Measurements from ENCODE around the gene DDX27. TPM values are rescaled to one million over a fixed set of nuclear protein-coding genes. Genes with fewer than 3 reads are reported as not detected.
A peak's percentile ranks its signal among the peaks of the same experiment; 100 is the strongest.

The DDX27 gene
- total RNA-seq, 1 donor from 2014 or later: 30.5 TPM

- no peaks in the 10 kb centered on the region for H3K27me3 Mint-ChIP-seq (ENCODE audit: unreplicated experiment)
- peaks cover 97% of the 10 kb centered on the region for H3K36me3 Mint-ChIP-seq (ENCODE audit: unreplicated experiment)
- TF ChIP-seq, protein P1, sequence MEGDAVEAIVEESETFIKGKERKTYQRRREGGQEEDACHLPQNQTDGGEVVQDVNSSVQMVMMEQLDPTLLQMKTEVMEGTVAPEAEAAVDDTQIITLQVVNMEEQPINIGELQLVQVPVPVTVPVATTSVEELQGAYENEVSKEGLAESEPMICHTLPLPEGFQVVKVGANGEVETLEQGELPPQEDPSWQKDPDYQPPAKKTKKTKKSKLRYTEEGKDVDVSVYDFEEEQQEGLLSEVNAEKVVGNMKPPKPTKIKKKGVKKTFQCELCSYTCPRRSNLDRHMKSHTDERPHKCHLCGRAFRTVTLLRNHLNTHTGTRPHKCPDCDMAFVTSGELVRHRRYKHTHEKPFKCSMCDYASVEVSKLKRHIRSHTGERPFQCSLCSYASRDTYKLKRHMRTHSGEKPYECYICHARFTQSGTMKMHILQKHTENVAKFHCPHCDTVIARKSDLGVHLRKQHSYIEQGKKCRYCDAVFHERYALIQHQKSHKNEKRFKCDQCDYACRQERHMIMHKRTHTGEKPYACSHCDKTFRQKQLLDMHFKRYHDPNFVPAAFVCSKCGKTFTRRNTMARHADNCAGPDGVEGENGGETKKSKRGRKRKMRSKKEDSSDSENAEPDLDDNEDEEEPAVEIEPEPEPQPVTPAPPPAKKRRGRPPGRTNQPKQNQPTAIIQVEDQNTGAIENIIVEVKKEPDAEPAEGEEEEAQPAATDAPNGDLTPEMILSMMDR (IDR thresholded peaks at IDR 0.05): no peak
- H3K4me3 Mint-ChIP-seq (ENCODE audit: unreplicated experiment): no peak overlapping the region
- no peak for DNase-seq (ENCODE audit: extremely low spot score, unreplicated experiment)
- H3K4me1 Mint-ChIP-seq (ENCODE audit: unreplicated experiment): peaks cover 76% of the 10 kb centered on the region
- H3K27ac Mint-ChIP-seq (ENCODE audit: unreplicated experiment): peak overlapping the region; percentile 57
- H3K9me3 Mint-ChIP-seq (ENCODE audit: unreplicated experiment): peaks cover 12% of the 10 kb centered on the region
Observed at GRCh38 chr20:49285813-49286494, 66.7 kb downstream of the DDX27 start.

DNA sequence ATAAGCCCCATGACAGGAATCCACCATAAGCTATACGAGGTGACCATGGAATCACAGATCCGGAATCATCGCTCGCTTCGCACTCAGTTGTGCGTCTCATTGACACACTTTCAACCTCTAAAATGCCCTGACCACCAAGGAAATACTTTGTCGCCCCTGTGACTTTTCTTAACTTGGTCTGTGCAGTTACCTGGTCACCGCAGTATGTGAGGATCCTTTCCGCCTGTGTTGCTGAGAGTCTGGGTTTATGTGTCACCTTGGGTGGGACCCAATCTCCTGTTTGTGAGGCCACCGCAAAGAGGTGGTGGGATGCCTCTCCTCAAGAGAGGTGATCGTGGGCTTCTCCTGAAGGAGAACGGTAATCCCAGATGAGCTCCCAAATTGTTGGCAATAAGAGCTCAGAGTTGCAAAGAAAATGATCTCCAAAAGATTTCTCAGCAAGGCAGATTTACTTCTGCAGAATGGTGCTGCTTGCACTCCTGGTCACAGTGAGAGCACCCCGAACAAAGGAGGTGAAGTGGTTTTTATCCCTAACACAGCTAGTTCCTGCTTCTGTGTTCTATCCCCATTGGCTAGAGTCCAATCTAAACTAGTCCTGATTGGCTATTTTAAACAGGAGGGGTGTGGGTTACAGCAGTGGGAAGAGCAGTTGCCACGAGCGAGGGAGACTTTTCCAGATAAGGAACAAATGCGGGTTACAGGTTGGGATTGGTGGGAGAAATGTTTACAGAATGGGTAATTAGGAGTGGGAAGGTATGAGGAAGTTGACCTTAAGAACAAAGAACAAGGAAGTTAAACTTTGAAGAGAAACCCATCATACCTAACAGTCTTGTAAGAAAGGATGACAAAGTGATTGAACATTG, 67.7 kb downstream of the DDX27 start:
- Mint-ChIP-seq H3K4me1 (ENCODE audit: unreplicated experiment) (peaks cover 70% of the 10 kb centered on the region), H3K9me3 (ENCODE audit: unreplicated experiment) (peaks cover 12% of the 10 kb centered on the region), H3K27ac (ENCODE audit: unreplicated experiment) (peak overlapping the region; percentile 68), H3K36me3 (ENCODE audit: unreplicated experiment) (peaks cover 93% of the 10 kb centered on the region), H3K27me3 (ENCODE audit: unreplicated experiment) (no peaks in the 10 kb centered on the region), H3K4me3 (ENCODE audit: unreplicated experiment) (peak overlapping the region; percentile 7)
- no peak for DNase-seq (ENCODE audit: extremely low spot score, unreplicated experiment)
- TF ChIP-seq, protein P1 (IDR thresholded peaks at IDR 0.05): no peak

- Mint-ChIP-seq H3K36me3 (ENCODE audit: unreplicated experiment) (peaks cover 88% of the 10 kb centered on the region), H3K27me3 (ENCODE audit: unreplicated experiment) (no peaks in the 10 kb centered on the region), H3K4me3 (ENCODE audit: unreplicated experiment) (peak overlapping the region; percentile 7), H3K9me3 (ENCODE audit: unreplicated experiment) (peaks cover 12% of the 10 kb centered on the region), H3K4me1 (ENCODE audit: unreplicated experiment) (peaks cover 62% of the 10 kb centered on the region), H3K27ac (ENCODE audit: unreplicated experiment) (peak overlapping the region; percentile 68)
- DNase-seq (ENCODE audit: extremely low spot score, unreplicated experiment): no peak
- TF ChIP-seq, protein P1 (IDR thresholded peaks at IDR 0.05): no peak
Observed at GRCh38 chr20:49287555-49288249, 68.5 kb downstream of the DDX27 start.

GRCh38 chr20:49288250-49288751, 69.1 kb downstream of the DDX27 start:
- Mint-ChIP-seq H3K27me3 (ENCODE audit: unreplicated experiment) (no peaks in the 10 kb centered on the region), H3K9me3 (ENCODE audit: unreplicated experiment) (peaks cover 12% of the 10 kb centered on the region), H3K27ac (ENCODE audit: unreplicated experiment) (peak overlapping the region; percentile 68), H3K36me3 (ENCODE audit: unreplicated experiment) (peaks cover 86% of the 10 kb centered on the region), H3K4me1 (ENCODE audit: unreplicated experiment) (peaks cover 56% of the 10 kb centered on the region), H3K4me3 (ENCODE audit: unreplicated experiment) (no peak overlapping the region)
- DNase-seq (ENCODE audit: extremely low spot score, unreplicated experiment): no peak
- TF ChIP-seq, protein P1 (IDR thresholded peaks at IDR 0.05): no peak

All from osteocyte (in vitro differentiated cells).